HEK293 (cell line): Measurements from ENCODE around the gene KCNJ1.

Experiments
- CTCF ChIA-PET: fragments of 350-600 bp; formaldehyde crosslinking; extraction: SDS; loops from one replicate; lab custom pipeline; 2021; ENCODE audit warnings: antibody characterized with exemption; lab: Yijun Ruan, JAX
- POLR2A ChIA-PET: fragments of 300-600 bp; formaldehyde crosslinking; extraction: SDS; loops from one replicate; lab custom pipeline; 2020; ENCODE audit warnings: antibody characterized with exemption, inconsistent platforms; lab: Yijun Ruan, JAX
- H3K27ac ChIP-seq: fragments of 200-500 bp; sonication (Bioruptor generic); 2 replicates; pipeline ENCODE4 v1.5.1; 2014; ENCODE audit warnings: low read depth, low read length, control low read depth, inconsistent platforms; ENCODE audit errors: extremely low read depth
- H3K36me3 ChIP-seq, 2 experiments: fragments of 200-500 bp in 1 of 2; sonication (Bioruptor generic) in 1 of 2; 1 replicate in 1 of 2; 2 replicates in 1 of 2; pipeline ENCODE4 v1.5.1; 2014 to 2017; ENCODE audit warnings: inconsistent platforms in 2 of 2, low read length in 2 of 2; ENCODE audit not compliant: control insufficient read depth in 2 of 2, insufficient read depth in 1 of 2
- H3K4me1 ChIP-seq: fragments of 200-500 bp; sonication (Bioruptor generic); 2 replicates; pipeline ENCODE4 v1.5.1; 2014; ENCODE audit warnings: mild to moderate bottlenecking, low read length, inconsistent platforms; ENCODE audit not compliant: control insufficient read depth, insufficient read depth
- H3K4me3 ChIP-seq: 2 replicates; pipeline ENCODE4 v1.5.1; 2011; ENCODE audit warnings: low read depth, mild to moderate bottlenecking, control low read depth, low read length, moderate library complexity
- H3K9me3 ChIP-seq: fragments of 200-500 bp; sonication (Bioruptor generic); 2 replicates; pipeline ENCODE4 v1.5.1; 2014; ENCODE audit warnings: low read depth, low read length, inconsistent platforms; ENCODE audit not compliant: control insufficient read depth, insufficient read depth
- BCL11B ChIP-seq: fragments of 450-650 bp; formaldehyde crosslinking; IDR thresholded peaks from 2 replicates; pipeline ENCODE4 v1.5.1; 2016; ENCODE audit warnings: low read depth, missing biosample characterization, missing genetic modification characterization
- MZF1 ChIP-seq: fragments of 450-650 bp; formaldehyde crosslinking; IDR thresholded peaks from 2 replicates; pipeline ENCODE4 v1.5.1; 2017; ENCODE audit warnings: missing biosample characterization, missing genetic modification characterization, borderline replicate concordance
- OSR2 ChIP-seq: fragments of 450-650 bp; formaldehyde crosslinking; IDR thresholded peaks from 2 replicates; pipeline ENCODE4 v1.5.1; 2016; ENCODE audit warnings: missing biosample characterization, missing genetic modification characterization
- PRDM6 ChIP-seq: fragments of 450-650 bp; formaldehyde crosslinking; IDR thresholded peaks from 2 replicates; pipeline ENCODE4 v1.5.1; 2017; ENCODE audit warnings: missing biosample characterization, missing genetic modification characterization
- REST ChIP-seq: fragments of 450-650 bp; formaldehyde crosslinking; IDR thresholded peaks from 2 replicates; pipeline ENCODE4 v1.5.1; 2016; ENCODE audit warnings: missing biosample characterization, missing genetic modification characterization
- TSHZ1 ChIP-seq: fragments of 450-650 bp; formaldehyde crosslinking; IDR thresholded peaks from 2 replicates; pipeline ENCODE4 v1.5.1; 2016; ENCODE audit warnings: missing biosample characterization, missing genetic modification characterization, borderline replicate concordance
- ZNF221 ChIP-seq: fragments of 450-650 bp; formaldehyde crosslinking; IDR thresholded peaks from 2 replicates; pipeline ENCODE4 v1.5.1; 2017; ENCODE audit warnings: missing biosample characterization, missing genetic modification characterization, borderline replicate concordance
- ZNF26 ChIP-seq: fragments of 450-650 bp; formaldehyde crosslinking; IDR thresholded peaks from 2 replicates; pipeline ENCODE4 v1.5.1; 2016; ENCODE audit warnings: missing biosample characterization, missing genetic modification characterization
- ZNF433 ChIP-seq: fragments of 450-650 bp; formaldehyde crosslinking; IDR thresholded peaks from 2 replicates; pipeline ENCODE4 v1.5.1; 2016; ENCODE audit warnings: missing biosample characterization, missing genetic modification characterization, low read depth
- ZNF544 ChIP-seq: fragments of 450-650 bp; formaldehyde crosslinking; IDR thresholded peaks from 2 replicates; pipeline ENCODE4 v1.5.0; 2017; ENCODE audit warnings: missing biosample characterization, missing genetic modification characterization
- ZNF660 ChIP-seq: fragments of 450-650 bp; IDR thresholded peaks from 2 replicates; pipeline ENCODE4 v1.5.1; 2018; ENCODE audit warnings: missing biosample characterization, mild to moderate bottlenecking, missing genetic modification characterization
- TF ChIP-seq, protein P1 (sequence below): fragments of 450-650 bp; formaldehyde crosslinking; IDR thresholded peaks from 2 replicates; pipeline ENCODE4 v1.5.1; 2016; ENCODE audit warnings: missing biosample characterization, missing genetic modification characterization

Gene KCNJ1

DNA sequence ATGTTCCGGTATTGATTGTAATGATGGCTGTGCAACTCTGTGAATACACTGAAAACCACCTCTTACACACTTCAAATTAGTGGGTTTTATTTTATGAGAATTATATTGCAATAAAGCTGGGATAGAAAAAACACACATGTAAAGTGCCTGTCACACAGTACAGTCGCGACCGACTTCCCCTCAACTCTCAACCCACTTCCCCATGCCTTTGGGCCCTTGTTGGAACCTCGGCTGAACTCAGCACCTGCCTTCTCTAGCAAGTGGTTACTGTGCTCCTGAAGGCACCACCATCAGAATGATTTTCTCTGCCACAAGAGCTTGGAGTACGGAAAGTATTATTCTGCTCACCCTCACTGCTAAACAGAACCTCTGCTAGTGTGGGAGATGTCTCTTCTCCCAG, 13.5 kb downstream of the KCNJ1 start:
- CTCF ChIA-PET, result interaction anchor here (0.6 to 0.7 kb wide), 2 partner anchors 72 to 918 kb away, joined by 3 read pairs; no protein-coding TSS in a partner anchor
- no peak overlapping the region for H3K27ac ChIP-seq

More for the DNA sequence above, 13.5 kb downstream of the KCNJ1 start:
- Histone ChIP-seq H3K9me3 (no peaks in the 10 kb centered on the region), H3K4me3 (no peak overlapping the region), H3K36me3 (no peaks in the 10 kb centered on the region), H3K4me1 (no peaks in the 10 kb centered on the region)
- POLR2A ChIA-PET, result no interaction called here
- TF ChIP-seq BCL11B (tag by site-specific recombination) (no peak), PRDM6 (no peak), MZF1 (no peak), TSHZ1 (tag by site-specific recombination) (no peak), ZNF433 (tag by site-specific recombination) (no peak), ZNF26 (no peak), ZNF221 (tag by site-specific recombination) (no peak), ZNF544 (tag by site-specific recombination) (no peak), OSR2 (tag by site-specific recombination) (no peak), REST (tag by site-specific recombination) (no peak), ZNF660 (tag by site-specific recombination) (no peak)
- TF ChIP-seq, protein P1, sequence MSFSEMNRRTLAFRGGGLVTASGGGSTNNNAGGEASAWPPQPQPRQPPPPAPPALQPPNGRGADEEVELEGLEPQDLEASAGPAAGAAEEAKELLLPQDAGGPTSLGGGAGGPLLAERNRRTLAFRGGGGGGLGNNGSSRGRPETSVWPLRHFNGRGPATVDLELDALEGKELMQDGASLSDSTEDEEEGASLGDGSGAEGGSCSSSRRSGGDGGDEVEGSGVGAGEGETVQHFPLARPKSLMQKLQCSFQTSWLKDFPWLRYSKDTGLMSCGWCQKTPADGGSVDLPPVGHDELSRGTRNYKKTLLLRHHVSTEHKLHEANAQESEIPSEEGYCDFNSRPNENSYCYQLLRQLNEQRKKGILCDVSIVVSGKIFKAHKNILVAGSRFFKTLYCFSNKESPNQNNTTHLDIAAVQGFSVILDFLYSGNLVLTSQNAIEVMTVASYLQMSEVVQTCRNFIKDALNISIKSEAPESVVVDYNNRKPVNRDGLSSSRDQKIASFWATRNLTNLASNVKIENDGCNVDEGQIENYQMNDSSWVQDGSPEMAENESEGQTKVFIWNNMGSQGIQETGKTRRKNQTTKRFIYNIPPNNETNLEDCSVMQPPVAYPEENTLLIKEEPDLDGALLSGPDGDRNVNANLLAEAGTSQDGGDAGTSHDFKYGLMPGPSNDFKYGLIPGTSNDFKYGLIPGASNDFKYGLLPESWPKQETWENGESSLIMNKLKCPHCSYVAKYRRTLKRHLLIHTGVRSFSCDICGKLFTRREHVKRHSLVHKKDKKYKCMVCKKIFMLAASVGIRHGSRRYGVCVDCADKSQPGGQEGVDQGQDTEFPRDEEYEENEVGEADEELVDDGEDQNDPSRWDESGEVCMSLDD (tag by site-specific recombination), result no peak
